Measurements from ENCODE around the gene CALD1.

DNA sequence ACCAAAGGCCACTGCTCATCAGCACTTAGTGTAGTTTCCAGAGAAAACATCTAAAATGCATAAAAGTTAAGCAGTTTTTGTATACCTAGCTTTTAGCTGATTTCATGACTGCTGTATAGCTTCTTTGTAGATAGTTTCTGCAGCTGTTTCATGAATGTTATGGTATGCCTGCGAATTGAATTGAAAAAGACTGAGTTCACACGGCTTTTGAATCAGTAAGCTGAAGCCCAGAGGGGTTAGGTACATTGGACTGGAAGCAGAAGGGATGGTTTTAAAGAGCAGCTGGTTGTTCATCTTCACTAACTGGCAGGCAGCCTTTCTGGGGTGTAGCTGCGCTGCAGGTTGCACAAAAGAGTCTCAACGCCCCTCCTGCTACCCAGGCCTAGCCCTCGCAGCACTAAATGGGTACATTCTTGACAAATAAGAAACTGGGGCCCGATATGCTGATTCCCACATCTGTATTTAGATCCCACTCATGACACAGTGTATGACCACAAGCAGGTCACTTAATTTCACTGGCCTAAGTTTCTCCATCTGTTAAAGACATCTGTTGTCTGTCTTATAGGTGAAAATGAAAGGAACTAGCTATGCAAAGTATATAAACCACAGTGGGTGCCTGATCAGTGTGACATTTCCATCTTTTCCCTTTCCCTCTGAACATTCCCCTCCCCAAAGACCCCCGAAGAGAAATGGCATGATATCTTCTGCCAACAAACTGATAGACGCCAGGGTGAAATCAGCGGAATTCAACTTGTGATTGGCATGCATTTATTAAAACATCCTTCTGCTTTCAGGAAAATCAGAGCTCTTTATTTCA lies 120.9 kb downstream of the CALD1 start:
- TF ChIP-seq GABPA (IDR thresholded peaks at IDR 0.05 in 1 of 2, conservative IDR thresholded peaks at IDR 0.05 in 1 of 2): no peak
- TF ChIP-seq, protein P1, sequence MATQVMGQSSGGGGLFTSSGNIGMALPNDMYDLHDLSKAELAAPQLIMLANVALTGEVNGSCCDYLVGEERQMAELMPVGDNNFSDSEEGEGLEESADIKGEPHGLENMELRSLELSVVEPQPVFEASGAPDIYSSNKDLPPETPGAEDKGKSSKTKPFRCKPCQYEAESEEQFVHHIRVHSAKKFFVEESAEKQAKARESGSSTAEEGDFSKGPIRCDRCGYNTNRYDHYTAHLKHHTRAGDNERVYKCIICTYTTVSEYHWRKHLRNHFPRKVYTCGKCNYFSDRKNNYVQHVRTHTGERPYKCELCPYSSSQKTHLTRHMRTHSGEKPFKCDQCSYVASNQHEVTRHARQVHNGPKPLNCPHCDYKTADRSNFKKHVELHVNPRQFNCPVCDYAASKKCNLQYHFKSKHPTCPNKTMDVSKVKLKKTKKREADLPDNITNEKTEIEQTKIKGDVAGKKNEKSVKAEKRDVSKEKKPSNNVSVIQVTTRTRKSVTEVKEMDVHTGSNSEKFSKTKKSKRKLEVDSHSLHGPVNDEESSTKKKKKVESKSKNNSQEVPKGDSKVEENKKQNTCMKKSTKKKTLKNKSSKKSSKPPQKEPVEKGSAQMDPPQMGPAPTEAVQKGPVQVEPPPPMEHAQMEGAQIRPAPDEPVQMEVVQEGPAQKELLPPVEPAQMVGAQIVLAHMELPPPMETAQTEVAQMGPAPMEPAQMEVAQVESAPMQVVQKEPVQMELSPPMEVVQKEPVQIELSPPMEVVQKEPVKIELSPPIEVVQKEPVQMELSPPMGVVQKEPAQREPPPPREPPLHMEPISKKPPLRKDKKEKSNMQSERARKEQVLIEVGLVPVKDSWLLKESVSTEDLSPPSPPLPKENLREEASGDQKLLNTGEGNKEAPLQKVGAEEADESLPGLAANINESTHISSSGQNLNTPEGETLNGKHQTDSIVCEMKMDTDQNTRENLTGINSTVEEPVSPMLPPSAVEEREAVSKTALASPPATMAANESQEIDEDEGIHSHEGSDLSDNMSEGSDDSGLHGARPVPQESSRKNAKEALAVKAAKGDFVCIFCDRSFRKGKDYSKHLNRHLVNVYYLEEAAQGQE (IDR thresholded peaks at IDR 0.05): no peak
- TF ChIP-seq, protein P2, sequence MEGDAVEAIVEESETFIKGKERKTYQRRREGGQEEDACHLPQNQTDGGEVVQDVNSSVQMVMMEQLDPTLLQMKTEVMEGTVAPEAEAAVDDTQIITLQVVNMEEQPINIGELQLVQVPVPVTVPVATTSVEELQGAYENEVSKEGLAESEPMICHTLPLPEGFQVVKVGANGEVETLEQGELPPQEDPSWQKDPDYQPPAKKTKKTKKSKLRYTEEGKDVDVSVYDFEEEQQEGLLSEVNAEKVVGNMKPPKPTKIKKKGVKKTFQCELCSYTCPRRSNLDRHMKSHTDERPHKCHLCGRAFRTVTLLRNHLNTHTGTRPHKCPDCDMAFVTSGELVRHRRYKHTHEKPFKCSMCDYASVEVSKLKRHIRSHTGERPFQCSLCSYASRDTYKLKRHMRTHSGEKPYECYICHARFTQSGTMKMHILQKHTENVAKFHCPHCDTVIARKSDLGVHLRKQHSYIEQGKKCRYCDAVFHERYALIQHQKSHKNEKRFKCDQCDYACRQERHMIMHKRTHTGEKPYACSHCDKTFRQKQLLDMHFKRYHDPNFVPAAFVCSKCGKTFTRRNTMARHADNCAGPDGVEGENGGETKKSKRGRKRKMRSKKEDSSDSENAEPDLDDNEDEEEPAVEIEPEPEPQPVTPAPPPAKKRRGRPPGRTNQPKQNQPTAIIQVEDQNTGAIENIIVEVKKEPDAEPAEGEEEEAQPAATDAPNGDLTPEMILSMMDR (IDR thresholded peaks at IDR 0.05; ENCODE audit: low read depth, low read length, missing input control): no peak
